Stimulated activated CD4-positive, alpha-beta T cell treated with anti-CD3 and anti-CD28 coated beads, Interleukin-4, amount 100 ng/mL, for 1 hour (primary cell): Measurements from ENCODE around the gene NDUFB10.

ENCODE experiments used
- DNase-seq: peaks from one replicate; pipeline ENCODE4 v3.0.0-alpha.2; 2020

The NDUFB10 gene

DNA sequence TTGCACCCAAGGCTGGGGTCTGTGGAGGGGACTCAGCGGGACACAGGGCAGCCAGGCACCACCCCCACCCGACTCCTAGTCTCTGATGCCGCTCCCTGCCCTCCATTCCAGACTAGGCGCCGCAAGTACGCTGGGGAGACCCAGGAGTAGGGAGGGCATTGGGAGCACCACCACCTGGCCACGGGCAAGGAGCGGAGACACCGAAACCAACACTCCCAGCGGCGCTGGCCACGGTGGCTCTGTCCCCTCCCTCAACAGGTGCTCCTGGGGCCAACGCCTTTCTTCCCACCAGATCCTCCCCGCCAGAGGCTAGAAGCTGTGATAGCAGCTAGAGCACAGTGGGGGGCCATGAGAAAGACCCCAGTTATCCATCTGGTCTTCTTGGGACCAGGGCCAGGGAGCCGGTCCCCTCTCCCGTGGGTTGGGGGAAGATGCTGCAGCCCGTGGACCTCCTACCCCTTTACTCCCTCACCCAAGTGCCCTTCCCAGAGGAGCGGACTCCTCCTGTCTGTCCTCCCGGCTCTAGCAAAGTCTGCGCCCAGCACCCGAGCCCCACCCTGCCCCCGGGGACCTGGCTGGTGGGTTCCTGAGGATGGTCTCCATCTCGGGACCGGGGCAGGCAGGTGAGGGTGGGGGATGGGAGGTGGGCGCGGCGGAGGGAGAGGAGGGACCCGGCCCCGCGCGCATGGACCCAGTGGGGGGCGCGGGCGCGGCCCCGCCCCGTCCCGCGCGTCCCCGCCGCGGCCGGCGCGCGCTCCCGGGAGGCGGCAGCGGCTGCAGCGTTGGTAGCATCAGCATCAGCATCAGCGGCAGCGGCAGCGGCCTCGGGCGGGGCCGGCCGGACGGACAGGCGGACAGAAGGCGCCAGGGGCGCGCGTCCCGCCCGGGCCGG is 30.1 kb downstream of the NDUFB10 start, which contains the start of gene SYNGR3:
TSS of gene SYNGR3 (plus strand) at position 762 of the 892 bp plus-strand sequence. CDS start 133 bp downstream, outside the sequence.
- DNase-seq, result no peak

DNA sequence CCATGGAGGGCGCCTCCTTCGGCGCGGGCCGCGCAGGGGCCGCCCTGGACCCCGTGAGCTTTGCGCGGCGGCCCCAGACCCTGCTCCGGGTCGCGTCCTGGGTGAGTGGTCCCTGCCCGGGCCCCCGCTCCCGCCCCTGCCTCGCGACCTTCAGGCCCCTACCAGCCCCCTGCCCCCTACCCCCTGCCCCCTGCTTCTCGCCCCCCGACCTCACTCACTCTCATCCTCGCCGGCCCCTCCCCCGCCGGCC is 30.7 kb downstream of the NDUFB10 start:
- DNase-seq, result no peak

DNA sequence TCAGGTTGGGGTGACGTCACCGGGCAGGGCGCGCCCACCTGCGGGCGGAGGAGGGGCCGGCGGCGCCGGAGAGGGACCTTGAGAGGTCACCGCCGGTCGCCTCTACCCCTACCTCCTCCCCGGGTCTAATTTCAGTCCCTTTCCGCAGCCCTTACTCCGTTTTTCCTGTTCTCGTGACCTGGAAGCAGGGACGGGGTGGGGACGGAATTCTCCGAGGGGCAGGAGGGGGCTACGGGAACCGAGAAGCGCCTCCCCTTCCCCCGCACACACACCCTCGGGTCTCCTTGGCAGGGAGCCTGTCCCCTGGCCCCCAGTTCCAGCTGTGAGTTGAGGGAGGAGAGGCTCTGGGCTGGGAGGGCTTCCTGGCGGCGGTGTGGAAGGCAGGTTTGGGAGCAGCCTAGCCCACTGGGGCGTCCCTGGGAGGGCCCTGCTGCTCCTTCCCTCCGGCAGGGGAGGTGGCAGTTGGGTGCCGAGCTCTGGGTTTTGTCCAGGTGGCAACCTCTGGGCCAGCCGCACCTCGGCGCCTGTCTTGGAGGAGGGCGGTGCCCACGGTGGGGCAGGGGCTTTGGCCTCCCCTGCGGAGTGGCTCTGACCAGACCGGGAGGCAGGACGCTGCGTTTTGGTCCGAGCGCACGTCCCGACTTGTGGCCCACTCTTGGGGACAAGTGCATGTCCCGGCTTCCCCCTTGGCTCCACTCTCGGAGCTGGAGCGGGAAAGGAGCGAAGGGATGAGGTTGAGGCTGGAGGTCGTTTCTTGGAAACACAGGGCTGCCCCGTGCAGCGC is 31.2 kb downstream of the NDUFB10 start:
- peak; percentile 46 for DNase-seq

GRCh38 chr16:1991135-1991551 is 31.8 kb downstream of the NDUFB10 start:
- peak; percentile 34 for DNase-seq

DNA sequence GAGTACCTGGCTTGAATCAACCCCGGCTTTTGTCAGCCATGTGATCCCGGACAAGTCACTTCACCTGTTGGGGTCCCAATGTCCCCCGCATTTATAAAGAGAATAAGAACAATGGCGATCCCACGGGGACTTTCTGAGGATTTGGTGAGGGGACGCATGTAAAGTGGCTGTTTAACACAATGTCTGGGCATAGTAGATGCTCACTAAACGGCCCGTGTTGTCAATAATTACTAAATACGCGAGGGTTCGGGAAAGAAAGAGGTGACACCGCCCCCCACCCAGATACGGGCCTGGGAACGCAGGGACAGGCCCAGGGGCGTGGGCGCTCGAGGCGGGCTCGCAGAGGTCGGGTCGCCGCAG is 32.2 kb downstream of the NDUFB10 start:
- no peak for DNase-seq

GRCh38 chr16:1991948-1992703 is 32.8 kb downstream of the NDUFB10 start:
- DNase-seq, result peak; percentile 99

DNA sequence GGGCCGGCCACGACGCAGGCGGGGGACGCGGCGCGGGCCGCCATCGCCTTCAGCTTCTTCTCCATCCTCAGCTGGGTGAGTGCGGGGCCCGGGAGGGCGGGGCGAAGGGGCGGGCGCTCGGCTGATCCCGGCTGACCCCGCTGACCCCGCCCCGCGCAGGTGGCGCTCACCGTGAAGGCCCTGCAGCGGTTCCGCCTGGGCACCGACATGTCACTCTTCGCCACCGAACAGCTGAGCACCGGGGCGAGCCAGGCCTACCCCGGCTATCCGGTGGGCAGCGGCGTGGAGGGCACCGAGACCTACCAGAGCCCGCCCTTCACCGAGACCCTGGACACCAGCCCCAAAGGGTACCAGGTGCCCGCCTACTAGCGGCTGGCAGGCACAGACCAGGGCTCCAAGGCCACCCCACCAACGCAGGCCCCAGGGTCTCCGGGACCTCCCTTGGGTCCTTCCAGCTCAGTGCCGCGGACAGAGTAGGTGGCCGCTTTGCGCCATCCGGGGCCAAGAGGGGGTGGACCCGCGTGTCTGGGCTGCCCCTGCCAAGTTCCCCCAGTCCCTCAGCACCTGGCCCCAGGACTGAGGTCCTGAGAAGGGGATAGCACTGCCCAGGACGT is 33.5 kb downstream of the NDUFB10 start:
- no peak for DNase-seq

GRCh38 chr16:1993731-1994131 is 34.4 kb downstream of the NDUFB10 start:
- no peak for DNase-seq

DNA sequence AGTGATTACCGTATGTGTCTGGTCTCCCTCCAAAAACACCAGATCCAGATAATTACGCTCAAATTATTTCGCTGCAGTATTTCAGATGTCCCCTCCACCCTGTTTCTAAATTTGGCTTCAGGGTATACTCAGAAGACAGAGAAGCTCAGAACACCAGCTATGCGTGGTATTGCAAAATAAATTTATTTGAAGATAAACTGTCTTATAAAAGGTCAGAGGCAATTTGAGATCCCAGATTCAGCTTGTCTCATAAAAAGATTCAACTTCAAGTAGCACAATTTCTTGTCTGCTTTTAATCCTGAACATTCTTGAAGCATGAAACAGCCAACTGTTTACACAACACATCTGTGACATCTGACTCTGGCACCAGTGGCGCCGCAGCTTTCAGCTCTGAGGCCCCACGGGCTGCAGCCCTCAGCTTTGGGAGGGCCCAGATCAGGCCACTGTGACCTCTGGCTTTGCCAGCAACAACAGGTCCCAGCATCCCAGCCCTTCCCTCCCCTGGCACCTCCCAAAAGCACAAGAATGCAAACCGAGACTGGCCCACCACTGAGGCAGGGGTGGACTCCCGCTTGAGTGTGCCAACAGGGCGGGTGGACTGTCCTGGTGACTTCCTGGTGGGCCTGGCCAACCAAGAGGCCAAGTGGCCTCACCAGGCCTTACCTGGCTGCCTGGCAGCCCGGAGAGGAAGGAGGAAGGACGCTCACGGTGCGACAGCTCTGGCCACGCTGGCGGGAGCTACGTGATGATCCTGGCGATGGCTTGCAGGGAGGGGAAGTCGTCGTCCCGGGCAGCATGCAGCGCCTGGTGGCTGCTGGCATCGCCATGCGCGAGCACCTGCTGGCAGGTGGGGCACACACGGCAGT is 38.4 kb downstream of the NDUFB10 start:
- DNase-seq, result no peak

DNA sequence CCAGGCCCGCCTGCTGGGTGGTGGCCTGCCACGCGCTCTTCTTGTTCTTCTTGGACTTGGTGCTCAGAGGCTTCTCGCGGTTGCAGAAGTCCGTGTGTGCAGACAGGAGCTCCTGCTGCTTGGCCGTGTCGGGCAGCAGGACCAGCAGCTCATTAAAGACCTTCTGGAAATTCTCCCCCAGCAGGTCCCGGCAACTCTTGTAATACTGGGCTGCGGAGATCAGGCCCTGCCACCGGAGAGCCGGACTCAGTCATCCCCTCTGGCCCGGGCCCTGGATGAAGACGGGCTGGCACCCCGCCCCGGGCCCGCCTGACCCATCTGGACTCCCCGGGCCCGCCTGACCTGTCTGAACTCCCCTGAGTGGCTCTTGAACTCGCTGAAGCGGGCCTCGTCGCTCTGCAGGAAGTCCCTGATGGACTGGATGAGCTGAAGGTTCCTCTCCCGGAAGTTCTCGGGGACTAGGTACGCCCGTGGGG is 39.1 kb downstream of the NDUFB10 start:
- no peak for DNase-seq

GRCh38 chr16:1998852-1999801 is 39.8 kb downstream of the NDUFB10 start:
- DNase-seq, result no peak

DNA sequence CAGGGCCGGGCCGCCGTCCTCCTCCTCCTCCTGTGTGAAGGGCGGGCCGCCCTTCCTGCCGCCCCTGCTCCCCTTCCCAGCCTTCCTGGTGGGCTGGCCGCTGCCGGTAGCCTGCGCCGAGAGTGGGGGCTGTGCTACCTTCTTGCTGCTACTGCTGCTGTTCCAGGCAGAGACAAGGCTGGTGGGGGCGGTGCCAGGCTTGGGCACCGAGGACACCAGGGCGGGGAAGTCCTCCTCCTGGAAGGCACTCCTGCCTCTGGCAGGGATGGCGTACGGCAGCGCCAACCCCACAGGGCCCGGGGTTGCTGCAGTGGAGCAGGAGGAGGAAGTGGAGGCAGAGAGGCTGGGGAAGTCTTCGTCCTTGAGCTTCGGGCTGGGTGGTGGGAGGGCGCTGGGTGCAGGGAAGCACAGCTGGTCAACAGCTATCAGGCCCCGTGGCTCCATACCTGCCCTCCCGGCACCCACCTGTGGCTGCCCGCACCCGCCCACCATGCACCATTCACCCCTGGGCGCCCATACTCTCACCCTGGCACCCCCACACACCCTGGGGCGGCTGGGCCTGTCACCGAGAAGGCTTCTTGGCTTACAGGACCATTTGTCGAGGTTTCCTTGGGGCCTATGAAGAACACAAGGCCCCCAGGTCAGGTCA is 40.7 kb downstream of the NDUFB10 start:
- no peak for DNase-seq

DNA sequence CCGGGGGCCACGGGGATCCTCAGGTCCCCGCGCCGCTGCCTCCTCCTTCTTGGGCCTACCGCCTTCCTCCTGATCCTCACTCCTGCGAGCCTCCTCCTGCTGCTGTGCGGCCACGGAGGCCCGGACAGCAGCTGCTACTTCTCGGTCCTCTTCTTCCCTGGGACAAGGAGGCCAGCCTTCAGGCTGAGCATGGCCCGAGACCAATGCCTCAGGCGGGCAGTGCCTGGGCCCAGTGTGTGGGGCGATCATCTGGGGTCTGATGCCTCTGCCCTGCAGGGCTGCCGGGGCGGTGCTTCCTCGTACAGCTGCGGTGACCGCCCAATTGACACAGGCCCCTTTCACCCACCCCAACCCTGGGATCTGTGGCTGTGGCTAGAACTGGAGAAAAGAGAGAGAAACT is 41.7 kb downstream of the NDUFB10 start:
- DNase-seq, result no peak

GRCh38 chr16:2001456-2002355 is 42.4 kb downstream of the NDUFB10 start:
- DNase-seq, result no peak

DNA sequence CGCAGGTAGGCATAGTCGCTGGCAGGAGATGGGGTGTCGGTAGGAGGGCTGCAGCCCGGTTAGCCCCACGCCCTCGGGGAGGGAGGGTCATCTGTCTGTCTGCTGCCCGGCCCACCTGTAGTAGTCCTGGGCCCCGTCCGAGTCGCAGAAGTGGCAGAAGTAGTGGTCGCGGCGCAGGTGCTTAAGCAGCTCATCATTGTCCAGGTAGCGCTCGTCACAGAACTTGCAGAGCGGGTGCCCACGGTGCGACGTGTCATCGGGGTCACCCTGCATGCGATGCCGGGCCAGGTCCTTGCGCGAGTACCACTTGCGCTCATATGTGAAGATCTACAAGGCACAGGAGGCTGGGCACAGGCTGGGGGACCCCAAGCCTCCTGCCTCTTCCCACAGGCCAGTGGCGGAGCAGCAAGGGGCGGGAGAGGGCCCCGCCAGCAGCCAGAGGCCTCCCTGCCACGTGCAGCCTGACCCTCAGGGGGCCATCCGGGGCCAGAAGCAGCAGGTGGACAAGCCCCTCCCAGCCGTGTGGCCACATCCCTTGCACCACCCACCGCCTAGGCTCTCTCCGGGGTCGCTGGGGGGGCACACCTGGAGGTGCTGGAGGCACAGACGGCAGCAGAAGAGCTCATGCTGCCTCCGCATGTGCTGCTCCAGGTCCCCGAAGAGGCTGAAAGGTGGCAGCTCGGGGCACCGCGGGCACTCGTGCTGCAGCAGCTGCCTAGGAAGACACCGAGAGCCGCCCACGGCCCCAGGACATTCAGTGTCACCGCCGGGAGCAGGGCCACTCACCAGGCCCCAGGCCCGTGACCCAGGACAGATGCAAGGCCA is 43.3 kb downstream of the NDUFB10 start:
- no peak for DNase-seq

DNA sequence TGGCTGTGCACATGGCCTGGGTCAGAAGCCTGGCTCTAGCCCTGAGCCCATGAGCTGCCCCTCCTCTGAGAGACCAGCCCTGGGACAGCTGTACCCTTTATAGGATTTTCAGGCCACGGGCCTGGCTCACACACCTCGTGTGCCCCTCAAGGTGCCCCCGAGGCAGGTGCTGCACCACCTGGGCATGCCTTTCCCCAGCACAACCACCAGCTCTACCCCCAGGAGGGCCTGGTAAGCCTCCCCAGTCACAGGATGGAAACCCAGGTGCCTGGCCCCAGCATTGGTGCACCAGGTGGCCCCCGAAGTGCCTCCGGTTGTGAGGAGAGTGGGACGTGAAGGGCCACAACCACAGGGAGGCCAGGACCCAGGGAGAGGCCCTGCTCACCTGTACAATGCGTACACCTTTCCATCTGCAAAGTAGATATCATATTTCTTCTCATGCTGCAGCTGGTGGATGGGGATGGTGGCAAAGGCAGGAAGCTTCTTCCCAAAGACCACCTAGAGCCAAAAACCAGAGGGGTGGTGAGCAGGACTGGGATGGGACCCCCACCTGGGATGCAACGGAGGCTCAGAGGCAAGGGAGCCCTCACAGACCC is 44.0 kb downstream of the NDUFB10 start:
- no peak for DNase-seq

- peak; percentile 88 for DNase-seq
Measured at GRCh38 chr16:2003827-2004641, 44.7 kb downstream of the NDUFB10 start.
